ENCODE results near the gene ANTXR1.

- TF ChIP-seq EZH2 (IDR thresholded peaks at IDR 0.05; ENCODE audit: low read depth) (no peak), CTCF (conservative IDR thresholded peaks at IDR 0.05) (no peak)
Measured at GRCh38 chr2:69231612-69232277, 218.8 kb downstream of the ANTXR1 start.
